Inflammatory macrophage treated with lipopolysaccharide for 4 hours (primary cell): ENCODE results near the gene PARD6B.
"Not testable (repeated sequence)": the region's sequence is repeated elsewhere in the genome, so short reads cannot be mapped to it uniquely, and the experiment has no call there.

ENCODE experiments used
- DNase-seq: peaks from one replicate; pipeline ENCODE4 v3.0.0-alpha.2; 2020

Gene PARD6B

DNA sequence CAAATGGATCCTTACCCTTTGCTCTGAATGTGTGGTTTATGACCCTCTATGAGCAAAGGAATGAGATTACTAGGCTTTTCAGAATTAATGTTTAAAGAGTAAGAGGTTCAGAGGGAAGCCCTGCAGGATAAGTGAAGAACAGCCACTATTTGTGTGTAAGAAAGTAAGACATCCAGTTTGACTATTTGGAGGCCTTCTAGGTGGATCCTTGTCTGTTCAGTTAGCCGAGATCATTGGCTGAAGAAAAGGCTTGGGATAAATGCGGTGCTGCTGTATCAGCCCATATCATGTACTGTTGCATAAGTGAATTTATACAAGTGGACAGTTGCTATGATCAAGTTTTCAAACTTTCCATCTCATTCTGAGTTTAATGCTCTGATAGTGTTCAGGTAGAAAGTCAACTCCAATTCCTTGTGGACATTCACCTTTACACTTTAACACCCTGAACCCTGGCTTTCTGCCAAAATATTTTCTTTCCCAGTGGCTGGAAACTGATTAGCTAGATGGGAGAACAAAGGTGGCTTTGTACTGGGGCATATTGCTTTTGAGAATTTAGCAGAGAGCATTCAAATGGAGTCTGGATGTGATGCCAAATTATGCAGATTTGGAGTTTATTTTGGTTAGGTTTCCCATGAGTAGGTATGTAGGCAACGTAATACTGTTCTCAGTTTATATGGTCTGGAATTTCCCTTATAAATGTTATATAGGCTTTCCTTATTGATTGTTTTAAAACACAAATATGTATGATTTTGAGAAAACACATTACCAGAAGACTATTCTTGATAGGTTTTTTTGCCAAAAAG is 15.0 kb downstream of the PARD6B start:
- no peak for DNase-seq

DNA sequence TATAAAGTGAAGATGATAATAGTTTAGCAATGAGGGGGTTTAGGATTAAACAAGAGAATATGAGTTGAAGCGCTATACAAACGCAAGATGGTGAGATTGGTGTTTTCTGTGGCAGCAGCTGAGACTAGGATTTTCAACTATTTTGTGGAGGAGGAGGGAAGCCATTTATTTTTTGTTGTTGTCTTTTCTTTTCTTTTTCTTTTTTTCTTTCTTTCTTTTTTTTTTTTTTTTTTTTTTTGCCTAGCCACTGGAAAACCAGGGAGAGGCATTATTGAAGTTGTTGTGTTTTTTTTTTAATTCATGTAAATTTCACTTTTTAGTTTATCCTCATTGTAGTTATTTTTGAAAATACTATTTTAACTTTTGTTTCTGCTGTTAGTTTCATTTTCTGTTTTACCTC is 15.9 kb downstream of the PARD6B start:
- no peak for DNase-seq

DNA sequence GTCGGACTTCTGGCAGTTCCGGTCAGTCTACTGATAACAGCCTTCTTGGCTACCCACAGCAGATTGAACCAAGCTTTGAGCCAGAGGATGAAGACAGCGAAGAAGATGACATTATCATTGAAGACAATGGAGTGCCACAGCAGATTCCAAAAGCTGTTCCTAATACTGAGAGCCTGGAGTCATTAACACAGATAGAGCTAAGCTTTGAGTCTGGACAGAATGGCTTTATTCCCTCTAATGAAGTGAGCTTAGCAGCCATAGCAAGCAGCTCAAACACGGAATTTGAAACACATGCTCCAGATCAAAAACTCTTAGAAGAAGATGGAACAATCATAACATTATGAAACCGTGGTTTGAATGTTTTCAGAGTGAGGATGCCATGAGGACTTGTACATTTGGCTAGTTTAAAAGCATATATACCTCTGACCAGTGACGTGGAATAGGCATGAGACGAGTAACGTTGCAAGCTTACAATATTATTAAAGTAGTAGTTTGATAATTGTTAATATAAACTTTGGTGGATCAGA is 18.8 kb downstream of the PARD6B start:
- DNase-seq, result no peak

DNA sequence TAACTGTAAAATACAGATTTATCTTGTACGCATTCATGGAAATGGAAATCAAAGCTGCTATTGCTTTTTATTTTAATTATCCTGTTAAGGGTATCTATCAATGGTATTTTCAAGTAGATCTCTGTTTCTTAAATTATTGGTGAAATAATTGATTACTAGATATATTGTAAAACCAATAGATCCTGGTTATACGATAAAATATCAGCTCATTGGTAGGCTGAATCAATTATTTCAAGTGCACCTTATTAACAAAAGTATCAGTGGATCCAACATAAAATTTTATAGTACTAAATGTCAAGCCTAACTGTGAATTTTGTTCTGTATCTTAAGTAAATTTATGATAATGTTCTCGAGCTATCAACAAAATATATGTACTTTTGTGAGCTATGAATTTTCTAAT is 21.8 kb downstream of the PARD6B start:
- no peak for DNase-seq

DNA sequence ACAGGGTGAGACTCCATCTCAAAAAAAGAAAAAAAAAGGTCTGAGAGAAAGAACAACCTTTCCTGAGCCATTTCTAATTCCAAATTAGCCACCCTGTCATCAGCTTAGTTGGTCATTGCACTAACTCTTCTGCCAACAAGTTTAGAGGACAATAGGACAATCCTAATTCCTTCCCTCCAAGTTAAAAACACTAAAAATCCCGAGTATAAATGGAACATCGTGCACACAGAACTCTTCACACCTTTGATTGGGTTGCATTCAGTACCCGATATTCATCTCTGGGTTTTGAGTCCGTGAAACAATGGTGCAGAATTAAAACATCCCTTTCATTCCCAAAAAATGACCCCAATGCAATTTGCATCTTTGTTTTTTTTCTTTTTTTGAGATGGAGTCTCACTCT is 23.0 kb downstream of the PARD6B start:
- no peak for DNase-seq

DNA sequence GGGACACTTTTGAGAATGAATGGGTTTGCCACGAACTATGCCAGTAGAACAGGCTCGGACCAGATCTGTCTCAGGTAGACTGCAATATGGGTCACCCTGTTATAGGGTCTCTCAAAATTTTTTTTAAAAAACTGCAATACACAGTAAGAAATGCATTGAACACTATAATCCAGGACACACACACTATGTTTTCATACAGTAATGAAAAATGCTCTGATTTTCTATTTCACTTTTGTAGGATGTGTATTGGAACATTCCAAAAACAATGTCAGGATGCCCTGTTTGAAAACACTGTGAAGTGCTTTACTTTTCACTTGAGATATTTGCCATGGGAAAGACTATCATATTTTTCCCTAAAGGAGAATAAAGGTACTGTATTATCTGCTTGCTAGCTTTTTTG is 25.1 kb downstream of the PARD6B start:
- no peak for DNase-seq

DNA sequence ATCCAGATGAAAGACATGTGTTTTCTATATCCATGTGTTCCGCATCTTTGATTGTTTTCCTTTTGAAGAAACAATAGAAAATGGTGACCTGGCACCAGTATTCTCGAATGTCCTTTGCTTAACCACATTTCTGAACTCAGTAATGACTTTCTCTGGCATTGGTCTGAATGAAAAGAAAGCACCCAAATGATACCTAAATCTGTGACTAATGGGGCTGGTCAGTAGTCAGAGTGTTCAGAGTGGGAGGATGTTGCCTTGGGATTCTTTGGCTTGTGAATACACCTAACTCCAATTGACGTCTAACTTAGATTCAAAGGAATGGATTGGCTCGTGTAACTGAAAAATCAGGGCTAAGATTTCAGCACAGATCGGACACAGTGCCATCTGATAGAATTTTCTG is 27.1 kb downstream of the PARD6B start:
- no peak for DNase-seq

DNA sequence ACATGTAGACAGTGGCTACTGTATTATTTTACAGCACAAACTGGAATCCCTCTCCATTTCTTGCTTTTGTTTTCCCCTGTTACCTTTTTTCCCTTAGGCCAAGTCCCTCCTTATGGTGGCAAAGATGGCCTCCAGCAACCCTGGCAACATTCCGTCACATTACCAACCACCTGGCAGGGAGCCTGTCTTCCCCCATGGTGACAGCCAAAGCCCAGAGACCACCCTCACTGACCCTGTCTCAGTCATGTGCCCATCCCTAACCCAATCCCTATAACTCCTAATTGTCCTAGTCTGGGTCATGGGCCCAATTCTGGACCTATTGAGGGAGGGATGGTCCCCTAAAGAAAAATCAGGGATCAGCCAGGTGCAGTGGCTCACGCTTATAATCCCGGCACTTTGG is 27.6 kb downstream of the PARD6B start:
- no peak for DNase-seq

DNA sequence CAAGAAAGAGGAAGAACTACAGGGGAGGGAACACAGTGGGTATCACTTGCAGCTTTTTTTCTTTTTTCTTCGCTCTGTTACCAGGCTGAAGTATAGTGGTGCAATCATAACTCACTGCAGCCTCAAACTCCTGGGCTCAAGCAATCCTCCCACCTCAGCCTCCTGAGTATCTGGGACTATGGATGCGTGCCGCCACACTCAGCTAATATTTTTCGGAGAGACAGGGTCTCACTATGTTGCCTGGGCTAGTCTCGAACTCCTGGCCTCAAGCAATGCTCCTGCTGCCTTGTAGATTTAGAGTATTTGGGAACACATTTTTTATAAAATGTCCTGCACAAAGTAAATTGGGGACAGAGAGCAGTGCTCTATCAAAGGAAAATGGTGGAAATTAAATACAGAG is 28.3 kb downstream of the PARD6B start:
- DNase-seq, result no peak

DNA sequence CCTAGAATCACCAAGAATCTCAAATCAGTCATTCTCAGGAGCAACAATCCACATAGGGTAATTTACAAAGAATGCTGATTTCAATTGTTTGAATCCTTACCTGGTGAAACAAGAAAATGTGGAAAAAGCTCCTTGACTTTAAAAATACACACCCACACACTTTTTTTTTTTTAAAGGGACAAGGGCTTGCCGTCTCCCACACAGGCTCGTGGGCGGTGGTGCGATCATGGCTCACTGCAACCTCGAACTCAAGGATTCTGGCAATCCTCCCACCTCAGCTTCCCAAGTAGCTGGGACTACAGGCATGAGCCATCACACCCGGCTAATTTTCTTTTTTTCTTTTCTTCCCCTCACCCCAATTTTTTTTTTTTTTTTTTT is 30.7 kb downstream of the PARD6B start:
- no peak for DNase-seq

DNA sequence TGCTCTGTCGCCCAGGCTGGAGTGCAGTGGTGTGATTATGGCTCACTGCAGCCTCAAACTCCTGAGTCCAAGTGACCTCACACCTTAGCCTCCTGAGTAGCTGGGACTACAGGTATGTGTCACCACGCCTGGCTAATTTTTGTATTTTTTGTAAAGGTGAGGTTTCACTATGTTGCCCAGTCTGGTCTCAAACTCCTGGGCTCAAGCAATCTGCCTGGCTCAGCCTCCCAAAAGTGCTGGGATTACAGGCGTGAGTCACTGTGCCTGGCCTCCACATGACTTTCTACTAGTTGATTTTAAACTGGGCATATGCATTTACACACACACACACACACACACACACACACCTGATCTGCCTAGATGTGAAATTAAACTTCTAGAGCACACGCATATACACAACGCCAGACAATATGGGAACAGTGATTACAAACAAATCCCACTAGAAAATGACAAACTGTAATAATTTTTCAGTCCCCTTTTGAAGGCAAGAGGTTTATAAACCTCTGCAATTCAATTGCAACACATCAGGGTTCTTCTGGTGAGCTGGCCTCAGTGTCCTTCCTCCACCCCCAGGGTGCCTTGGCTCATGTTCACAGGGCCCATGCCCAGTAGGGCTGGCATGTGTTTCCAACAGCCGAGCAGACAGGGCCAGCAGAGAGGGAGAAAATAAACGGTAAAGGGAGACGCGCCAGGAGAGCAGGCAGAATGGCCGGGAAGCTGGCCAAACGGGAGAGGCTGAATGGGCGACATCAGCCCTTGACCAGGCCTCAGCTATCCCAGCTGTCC is 31.2 kb downstream of the PARD6B start:
- no peak for DNase-seq

DNA sequence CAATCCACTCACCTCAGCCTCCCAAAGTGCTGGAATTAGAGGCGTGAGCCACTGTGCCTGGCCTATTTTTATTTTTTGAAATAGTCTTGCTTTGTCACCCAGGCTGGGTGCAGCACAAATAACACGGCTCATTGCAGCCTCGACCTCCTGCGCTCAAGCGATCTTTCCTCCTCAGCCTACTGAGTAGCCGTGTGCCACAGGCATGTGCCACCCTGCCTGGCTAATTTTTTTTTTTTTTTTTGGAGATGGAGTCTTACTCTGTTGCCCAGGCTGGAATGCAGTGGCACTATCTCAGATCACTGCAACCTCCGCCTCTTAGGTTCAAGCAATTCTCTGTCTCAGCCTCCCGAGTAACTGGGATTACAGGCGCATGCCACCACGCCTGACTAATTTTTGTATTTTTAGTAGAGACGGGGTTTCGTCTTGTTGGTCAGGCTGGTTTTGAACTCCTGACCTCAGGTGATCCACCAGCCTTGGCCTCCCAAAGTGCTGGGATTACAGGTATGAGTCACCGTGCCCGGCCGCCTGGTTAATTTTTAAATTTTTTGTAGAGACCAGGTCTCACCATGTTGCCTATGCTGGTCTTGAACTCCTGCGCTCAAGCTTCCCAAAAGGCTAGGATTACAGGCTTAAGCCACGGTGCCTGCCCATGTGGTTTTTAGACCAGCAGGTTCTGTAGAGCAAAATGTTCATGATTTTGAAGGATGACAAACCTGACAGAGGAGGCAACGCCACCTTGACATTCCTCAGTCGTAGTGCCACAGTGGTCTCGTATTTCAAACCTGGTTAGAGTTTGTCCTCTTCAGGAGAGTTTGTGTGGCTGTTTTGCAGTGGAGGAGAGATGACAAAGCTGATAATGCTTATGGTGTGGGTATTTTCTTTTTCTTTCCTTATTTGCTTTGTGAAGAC is 32.4 kb downstream of the PARD6B start:
- not testable (repeated sequence) for DNase-seq

DNA sequence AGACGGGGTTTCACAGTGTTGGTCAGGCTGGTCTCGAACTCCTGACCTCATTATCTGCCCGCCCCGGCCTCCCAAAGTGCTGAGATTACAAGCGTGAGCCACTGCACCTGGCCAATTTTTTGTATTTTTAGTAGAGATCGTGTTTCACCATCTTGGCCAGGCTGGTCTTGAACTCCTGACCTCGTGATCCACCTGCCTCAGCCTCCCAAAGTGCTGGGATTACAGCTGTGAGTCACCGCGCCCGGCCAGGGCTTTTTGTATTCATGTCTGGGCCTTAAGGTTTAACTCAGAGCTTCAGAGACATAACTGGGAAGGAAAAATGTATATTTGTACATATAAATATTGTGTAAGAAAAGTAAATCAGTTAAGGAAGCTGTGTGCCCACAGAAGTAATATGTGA is 33.9 kb downstream of the PARD6B start:
- not testable (repeated sequence) for DNase-seq

DNA sequence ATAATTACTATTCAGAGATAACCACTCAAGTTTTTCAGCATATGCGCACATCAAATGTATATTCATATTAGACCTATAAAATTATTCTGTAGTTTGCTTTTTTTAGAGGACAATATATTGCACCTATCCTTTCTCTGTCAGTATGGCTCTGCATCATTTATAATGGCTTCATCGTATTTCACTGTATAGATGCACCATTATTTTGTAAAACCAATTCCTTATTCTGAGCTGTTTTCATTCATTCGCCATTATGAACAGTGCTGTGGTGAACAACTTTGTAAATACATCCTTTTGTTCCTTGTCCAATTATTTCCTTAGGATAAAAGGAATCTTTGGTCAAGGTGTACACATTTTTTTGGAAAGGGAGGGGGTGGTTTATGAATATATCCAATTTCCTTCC is 34.3 kb downstream of the PARD6B start:
- DNase-seq, result no peak

DNA sequence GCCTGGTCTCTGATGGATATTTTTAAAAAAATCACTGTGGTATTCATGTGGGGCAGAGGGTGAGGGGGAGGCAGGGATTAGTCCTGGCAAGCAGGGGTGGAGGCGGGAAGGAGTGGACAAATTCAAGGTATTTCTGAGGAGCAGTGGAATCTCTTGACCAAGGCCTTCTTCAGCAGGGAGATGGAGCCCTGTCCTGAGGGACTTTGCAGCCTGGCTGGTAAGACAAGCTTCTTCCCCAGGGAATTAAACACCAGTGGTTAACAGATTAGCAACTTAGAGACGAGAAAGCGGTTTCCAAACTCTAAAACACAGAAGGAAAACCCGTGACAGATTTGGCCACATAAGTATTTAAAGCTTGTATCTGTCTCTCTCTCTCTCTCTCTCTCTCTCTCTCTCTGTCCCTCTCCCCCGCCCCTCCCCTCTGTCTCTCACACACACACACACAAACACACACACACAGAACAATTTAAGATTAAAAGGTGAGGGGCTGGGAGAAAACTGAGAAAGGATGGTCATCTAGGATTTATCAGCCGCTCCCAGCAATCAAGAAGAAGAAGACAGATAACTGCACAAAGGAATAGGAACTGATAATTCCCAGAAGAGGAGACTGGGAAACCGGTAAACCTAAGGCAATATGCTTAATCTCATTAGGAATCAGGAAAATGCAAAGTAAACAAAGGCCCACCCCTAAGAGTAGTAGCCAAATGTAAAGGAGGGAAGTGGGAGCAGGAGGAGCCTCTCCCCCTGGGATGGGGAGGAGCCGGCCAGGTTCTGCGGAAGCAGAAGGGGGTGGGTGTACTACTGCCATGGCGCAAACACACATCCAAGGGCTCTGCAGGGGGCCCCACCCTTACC is 35.8 kb downstream of the PARD6B start:
- not testable (repeated sequence) for DNase-seq

DNA sequence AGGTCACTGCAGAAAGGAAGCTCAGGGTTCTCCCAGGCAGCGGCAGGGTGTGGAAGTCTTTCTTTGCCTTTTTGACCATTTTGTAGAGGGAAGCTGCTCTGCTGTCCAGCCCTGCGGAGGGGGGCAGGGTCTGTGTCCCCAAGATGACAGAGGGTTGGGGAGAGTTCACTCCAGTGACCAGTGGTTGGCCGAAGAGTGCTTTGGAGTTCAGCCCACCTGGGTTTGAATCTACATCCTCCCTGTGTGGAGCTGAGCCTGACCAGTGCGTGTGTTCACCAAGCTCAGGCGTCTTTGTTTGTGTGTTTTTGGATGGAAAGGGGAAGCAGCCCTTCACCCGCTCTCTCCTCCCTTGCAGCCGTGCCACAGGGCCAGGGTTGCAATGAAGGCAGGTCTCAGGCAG is 37.6 kb downstream of the PARD6B start:
- DNase-seq, result not testable (repeated sequence)

DNA sequence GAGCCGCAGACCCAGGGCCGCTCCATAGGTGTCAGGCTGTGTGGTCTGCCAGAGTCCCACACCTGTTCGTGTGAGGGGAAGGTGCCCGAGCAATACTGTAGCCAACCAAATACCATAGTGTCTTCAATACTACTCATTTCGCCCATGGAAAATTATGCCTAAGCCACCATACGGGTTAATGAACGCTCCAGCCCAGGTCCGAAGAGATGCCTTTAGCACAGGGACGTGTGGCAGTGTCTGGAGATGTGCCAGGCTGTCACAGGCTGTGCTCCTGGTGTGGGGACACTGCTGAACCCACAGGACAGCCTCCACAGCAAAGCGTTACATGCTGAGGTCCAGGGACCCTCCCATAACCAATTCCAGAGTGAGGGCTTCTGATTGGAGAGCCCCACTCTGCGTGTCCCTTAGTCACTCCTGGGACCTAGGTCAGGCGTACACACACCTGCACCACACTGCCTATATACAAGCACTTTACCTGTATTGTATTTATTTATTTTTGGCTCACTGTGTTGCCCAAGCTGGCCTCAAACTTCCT is 38.2 kb downstream of the PARD6B start:
- DNase-seq, result not testable (repeated sequence)

DNA sequence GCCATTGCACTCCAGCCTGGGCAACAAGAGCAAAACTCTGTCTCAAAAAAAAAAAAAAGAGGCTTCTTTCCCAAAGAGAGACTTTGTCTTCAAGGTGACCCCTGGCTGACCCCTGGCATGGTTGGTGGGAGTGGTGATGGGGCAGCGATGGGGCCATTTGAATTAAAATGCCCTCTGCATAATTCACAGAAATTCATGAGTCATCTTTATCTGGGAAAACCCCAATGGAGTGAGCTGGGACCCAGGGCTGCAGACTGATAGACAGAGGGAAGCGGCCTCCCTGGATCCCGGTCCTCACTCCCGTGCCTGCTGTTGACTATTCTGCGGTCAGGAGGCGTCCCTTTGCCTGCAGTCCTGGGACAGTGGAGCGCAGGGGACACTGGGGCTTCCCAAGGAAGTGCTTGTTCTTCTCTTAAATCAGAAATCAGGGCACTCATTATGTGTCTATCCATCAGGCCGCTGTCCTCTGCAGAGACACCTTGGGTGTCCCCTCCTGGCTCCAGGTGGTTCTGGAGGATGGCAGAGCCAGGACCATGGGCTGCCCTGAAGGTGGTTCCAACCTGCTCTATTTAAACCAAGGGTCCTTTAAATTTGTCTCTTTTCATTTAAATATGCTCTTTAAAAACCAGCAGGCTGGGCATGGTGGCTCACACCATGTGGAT is 40.2 kb downstream of the PARD6B start:
- DNase-seq, result not testable (repeated sequence)

DNA sequence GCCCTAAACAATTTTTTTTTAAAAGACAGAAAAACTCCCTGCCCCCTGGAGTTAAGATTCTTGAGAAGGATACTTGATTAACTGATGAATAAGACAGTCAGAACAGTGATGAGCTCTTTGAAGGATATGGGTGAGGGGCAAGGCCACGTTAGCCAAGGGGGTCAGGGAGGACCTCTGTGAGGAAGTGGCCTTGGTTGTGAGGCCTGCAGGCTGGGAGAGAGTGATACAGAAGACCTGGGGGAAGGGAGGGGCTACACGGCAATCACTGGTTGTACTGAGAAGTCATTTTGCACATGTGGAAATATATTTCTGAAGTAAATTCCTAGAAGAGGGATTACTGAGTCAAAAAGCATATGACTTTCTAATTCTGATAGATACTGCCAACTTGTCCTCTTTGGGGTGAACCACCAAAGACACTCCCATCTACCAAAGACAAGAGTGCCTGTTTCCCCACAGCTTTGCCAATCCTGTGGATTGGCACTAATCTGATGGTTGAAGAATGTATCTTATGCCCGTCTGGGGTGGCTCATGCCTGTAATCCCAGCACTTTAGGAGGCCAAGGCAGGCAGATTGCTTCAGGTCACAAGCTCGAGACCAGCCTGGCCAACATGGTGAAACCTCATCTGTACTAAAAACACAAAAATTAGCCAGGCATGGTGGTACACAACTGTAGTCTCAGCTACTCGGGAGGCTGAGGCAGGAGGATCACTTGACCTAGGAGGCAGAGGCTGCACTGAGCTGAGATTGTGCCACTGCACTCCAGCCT is 41.2 kb downstream of the PARD6B start:
- DNase-seq, result no peak

DNA sequence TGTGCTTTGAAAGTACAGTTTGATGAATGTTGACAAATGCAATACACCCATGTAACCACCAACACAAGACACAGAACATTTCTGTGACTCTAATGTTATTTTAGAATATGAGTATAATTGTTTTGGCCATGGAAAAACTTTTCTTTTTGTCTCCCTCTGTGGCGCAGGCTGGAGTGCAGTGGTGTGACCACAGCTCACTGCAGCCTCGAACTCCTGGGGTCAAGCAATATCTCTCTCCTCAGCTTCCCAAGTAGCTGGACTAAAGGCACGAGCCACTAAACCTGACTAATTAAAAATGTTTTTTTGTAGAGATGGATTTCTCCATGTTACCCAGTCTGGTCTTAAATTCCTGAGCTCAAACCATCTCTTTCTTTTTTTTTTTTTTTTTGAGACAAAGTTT is 43.1 kb downstream of the PARD6B start:
- no peak for DNase-seq
